Tibial nerve (tissue), 4 donors: ENCODE measurements around the gene GARIN3. TPM values are rescaled to one million over a fixed set of nuclear protein-coding genes. Genes with fewer than 3 reads are reported as not detected.

Experiments
- DNase-seq, 2 donors: peaks; one replicate each; pipeline ENCODE4 v3.0.0-alpha.2; 2019; ENCODE audit warnings: low spot score in 2 of 2
- H3K27ac ChIP-seq, 4 donors: fragments of 200-600 bp; sonication (generic) in 3 of 4; one replicate each; pipeline ENCODE4 v1.5.1; 2017 to 2019; ENCODE audit warnings: mild to moderate bottlenecking in 1 of 4
- H3K27me3 ChIP-seq, 2 donors: fragments of 200-600 bp; sonication (generic) in 1 of 2; one replicate each; pipeline versions ENCODE4 v1.5.1 to v1.6.0; 2017 to 2019
- H3K36me3 ChIP-seq, 3 donors: fragments of 200-600 bp; sonication (generic); one replicate each; pipeline ENCODE4 v1.5.1; 2018 to 2019
- H3K4me1 ChIP-seq, 4 donors: fragments of 200-600 bp; sonication (generic) in 3 of 4; one replicate each; pipeline ENCODE4 v1.5.1; 2017 to 2019
- H3K4me3 ChIP-seq, 4 donors: fragments of 200-600 bp; sonication (generic) in 3 of 4; one replicate each; pipeline ENCODE4 v1.5.1; 2017 to 2019; ENCODE audit warnings: mild to moderate bottlenecking in 1 of 4, moderate library complexity in 1 of 4
- H3K9me3 ChIP-seq, 4 donors: fragments of 200-600 bp; sonication (generic) in 3 of 4; one replicate each; pipeline ENCODE4 v1.5.1; 2017 to 2019
- EP300 ChIP-seq, 2 donors: sonication (generic); formaldehyde crosslinking; IDR thresholded peaks; one replicate each; pipeline ENCODE4 v1.6.1; 2017; ENCODE audit warnings: antibody characterized with exemption in 2 of 2, mild to moderate bottlenecking in 1 of 2
- POLR2A ChIP-seq, 2 donors: fragments of 450-650 bp; IDR thresholded peaks; one replicate each; pipeline ENCODE4 v1.6.1; 2017; ENCODE audit warnings: antibody characterized with exemption in 2 of 2, mild to moderate bottlenecking in 2 of 2, moderate library complexity in 2 of 2
- WGBS, 2 donors: methylation state at CpG; one replicate each; pipeline ENCODE4 v1.1.5; 2018; 5-methylcytosine and 5-hydroxymethylcytosine counted together
- total RNA-seq, 4 donors: library from RNA; depleted of rRNA; stranded (reverse); fragments of >200 nt; gene quantifications; one replicate each; pipeline ENCODE4 v1.1.0, GENCODE V29; 2016
- TF ChIP-seq, protein P1 (sequence below), 5 experiments: fragments of 200-600 bp in 3 of 5; fragments of 450-650 bp in 2 of 5; sonication (generic) in 3 of 5; IDR thresholded peaks; one replicate each; pipeline ENCODE4 v1.5.1; 2016 to 2019; ENCODE audit warnings: antibody characterized with exemption in 5 of 5, mild to moderate bottlenecking in 3 of 5, moderate library complexity in 2 of 5

Gene GARIN3
- not detected for total RNA-seq

DNA sequence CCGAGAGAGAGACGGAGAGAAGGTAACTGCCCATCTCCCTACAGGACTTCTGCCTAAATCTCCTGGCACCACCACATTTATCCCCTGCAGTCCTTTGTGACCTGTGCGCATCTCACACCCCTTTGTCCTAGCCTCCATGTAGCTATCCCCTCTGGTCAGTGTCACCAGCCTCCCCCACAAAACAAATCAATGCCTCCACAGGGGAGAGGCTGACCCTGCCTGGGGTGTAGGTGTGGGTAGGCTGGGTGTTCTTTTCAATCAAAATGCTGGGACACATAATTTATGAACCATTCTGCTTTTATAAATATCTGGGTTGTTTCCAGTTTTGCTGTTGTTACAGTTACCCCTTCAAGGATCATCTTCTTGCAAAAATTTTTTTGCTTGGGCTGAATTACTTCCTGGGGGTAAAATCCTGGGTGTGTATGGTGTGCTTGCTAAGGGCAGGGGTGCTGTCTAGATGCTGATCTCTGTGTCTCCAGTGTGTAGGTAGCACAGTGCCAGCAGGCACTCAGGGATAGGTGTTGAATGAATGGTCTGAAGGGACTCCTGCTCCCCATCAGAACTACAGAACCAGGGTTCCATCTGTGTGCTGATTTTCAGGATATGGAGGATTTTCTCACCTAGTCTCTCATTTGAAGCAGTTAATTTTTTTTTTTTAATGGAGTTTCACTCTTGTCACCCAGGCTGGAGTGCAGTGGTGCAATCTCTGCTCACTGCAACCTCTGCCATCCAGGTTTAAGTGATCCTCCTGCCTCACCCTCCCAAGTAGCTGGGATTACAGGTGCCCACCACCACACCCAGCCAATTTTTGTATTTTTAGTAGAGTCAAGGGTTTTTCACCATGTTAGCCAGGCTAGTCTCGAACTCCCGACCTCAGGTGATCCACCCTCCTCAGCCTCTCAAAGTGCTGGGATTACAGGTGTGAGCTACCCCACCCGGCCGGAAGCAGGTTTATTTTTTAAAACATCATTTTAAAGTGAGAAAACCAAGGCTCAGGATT is at the start of gene GARIN3:
GARIN3 (minus strand) TSS at position 51 of the 1,000 bp plus-strand sequence. CDS start 96 bp downstream, outside the sequence.
- H3K4me1 ChIP-seq, result no peaks in the 10 kb centered on the region
- H3K27me3 ChIP-seq, result no peaks in the 10 kb centered on the region
- H3K27ac ChIP-seq, result no peak within 1 kb of the TSS
- TF ChIP-seq EP300 (IDR thresholded peaks at IDR 0.05), result no peak
- TF ChIP-seq, protein P1, sequence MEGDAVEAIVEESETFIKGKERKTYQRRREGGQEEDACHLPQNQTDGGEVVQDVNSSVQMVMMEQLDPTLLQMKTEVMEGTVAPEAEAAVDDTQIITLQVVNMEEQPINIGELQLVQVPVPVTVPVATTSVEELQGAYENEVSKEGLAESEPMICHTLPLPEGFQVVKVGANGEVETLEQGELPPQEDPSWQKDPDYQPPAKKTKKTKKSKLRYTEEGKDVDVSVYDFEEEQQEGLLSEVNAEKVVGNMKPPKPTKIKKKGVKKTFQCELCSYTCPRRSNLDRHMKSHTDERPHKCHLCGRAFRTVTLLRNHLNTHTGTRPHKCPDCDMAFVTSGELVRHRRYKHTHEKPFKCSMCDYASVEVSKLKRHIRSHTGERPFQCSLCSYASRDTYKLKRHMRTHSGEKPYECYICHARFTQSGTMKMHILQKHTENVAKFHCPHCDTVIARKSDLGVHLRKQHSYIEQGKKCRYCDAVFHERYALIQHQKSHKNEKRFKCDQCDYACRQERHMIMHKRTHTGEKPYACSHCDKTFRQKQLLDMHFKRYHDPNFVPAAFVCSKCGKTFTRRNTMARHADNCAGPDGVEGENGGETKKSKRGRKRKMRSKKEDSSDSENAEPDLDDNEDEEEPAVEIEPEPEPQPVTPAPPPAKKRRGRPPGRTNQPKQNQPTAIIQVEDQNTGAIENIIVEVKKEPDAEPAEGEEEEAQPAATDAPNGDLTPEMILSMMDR (IDR thresholded peaks at IDR 0.05), result no peak
- TF ChIP-seq POLR2A (IDR thresholded peaks at IDR 0.05), result no peak
- no peaks in the 10 kb centered on the region for H3K36me3 ChIP-seq
- DNase-seq, result no peak
- H3K4me3 ChIP-seq, result no peak within 1 kb of the TSS
- no peaks in the 10 kb centered on the region for H3K9me3 ChIP-seq
- WGBS, 2 donors, result 88 to 94% methylated on average over 7 of the region's 7 CpGs

DNA sequence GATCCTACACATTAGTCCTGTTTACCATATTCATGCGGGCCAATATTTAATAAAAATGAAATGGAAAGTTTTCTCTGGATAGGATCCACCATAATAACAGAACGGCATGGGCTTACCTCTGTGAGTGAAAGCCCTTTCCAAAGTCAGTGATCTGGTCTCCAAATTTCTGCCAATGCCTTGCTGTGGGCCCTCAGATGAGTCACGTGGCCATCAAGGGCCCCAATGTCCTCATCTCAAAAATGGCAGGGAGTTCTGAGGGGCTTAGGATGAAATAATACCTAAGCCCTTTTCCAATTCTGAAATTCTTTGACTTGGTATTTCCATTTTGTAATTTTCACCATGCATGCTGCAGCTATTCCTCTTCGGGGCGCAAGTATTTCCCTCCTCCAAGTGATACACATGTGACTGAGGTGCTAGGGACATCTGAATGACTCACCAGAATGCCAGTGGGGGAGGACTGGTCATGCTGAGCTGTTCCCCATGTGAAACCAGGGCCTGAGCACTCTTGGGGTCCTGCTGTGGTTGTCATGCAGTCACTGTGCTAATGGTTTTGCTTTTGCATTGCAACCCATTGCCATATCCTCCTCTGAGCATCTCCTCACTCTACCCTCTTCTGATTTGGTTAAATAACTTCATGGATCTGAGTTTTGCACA is 49.6 kb upstream of the GARIN3 start:
- Histone ChIP-seq H3K27ac (no peak overlapping the region), H3K36me3 (no peaks in the 10 kb centered on the region), H3K4me1 (peaks cover 0 to 5% (median 0%) of the 10 kb centered on the region in 4 donors), H3K4me3 (no peak overlapping the region), H3K9me3 (no peaks in the 10 kb centered on the region), H3K27me3 (no peaks in the 10 kb centered on the region)
- 87 to 90% methylated on average over 5 of the region's 5 CpGs for whole genome bisulfite sequencing, 2 donors
- TF ChIP-seq, protein P1 (IDR thresholded peaks at IDR 0.05), result no peak
- DNase-seq, result no peak

DNA sequence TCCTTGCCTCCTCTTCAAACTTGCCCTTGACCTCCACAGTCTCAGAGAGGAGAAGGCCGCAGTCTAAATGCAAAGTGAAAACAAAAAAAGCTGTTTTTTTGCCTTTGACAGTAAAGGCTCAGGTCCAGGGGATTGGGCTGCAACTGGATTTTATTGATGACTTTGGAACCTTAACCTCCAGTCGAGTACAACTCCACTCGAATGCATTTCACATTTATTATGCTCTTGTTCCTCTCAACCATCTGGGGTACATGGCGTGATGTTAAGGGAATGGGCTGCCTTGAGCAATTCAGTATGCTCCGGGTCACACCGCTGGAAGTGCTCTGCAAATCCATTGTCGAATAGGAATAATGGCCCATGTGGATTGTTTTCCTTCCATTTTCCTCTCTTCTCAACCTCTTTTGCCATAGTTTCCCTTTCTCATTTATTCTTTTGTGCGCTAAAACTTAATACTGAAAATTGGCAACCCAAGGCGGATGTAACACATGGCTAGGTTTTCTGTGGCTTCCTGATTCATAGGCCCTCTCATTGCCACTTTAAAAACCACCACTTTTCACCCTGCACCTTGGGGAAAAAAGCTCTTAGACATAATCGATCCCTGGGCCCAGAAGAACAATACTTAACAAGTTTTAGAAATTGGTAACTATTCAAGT is 48.9 kb upstream of the GARIN3 start:
- no peak overlapping the region for H3K27ac ChIP-seq
- no peak for DNase-seq
- H3K4me1 ChIP-seq, result peaks cover 0 to 5% (median 0%) of the 10 kb centered on the region in 4 donors
- no peak overlapping the region for H3K4me3 ChIP-seq
- 82 to 89% methylated on average over 10 of the region's 10 CpGs for whole genome bisulfite sequencing, 2 donors
- no peaks in the 10 kb centered on the region for H3K27me3 ChIP-seq
- no peak for TF ChIP-seq POLR2A (IDR thresholded peaks at IDR 0.05)
- TF ChIP-seq, protein P1 (IDR thresholded peaks at IDR 0.05), result no peak
- TF ChIP-seq EP300 (IDR thresholded peaks at IDR 0.05), result no peak
- no peaks in the 10 kb centered on the region for H3K9me3 ChIP-seq
- no peaks in the 10 kb centered on the region for H3K36me3 ChIP-seq

DNA sequence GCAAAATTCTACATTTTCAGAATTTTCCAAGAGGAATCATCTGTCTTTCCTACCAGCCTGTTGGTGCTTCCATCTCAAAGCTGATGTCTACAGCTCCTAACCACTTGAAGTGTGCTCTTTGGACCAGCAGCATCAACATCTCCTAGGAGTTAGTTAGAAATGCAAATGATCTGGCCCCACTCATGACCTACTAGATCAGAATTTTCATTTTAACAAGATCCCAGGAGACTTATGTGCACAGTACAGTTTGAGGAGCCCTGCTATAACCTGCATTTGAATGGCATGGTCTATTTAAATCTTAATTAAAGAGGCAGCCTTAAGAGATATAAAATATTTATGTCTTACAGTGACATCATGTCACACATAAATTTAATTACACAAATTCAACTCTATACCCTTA is 48.4 kb upstream of the GARIN3 start:
- Histone ChIP-seq H3K27me3 (no peaks in the 10 kb centered on the region), H3K27ac (no peak overlapping the region), H3K4me1 (peaks cover 0 to 5% (median 0%) of the 10 kb centered on the region in 4 donors), H3K4me3 (no peak overlapping the region), H3K9me3 (no peaks in the 10 kb centered on the region), H3K36me3 (no peaks in the 10 kb centered on the region)
- TF ChIP-seq POLR2A (IDR thresholded peaks at IDR 0.05) (no peak), EP300 (IDR thresholded peaks at IDR 0.05) (no peak)
- TF ChIP-seq, protein P1 (IDR thresholded peaks at IDR 0.05), result no peak
- DNase-seq, result no peak
